Chondrocyte (in vitro differentiated cells): Measurements from ENCODE around the gene NYNRIN. TPM values are rescaled to one million over a fixed set of nuclear protein-coding genes. Genes with fewer than 3 reads are reported as not detected.
"Not testable (repeated sequence)": the region's sequence is repeated elsewhere in the genome, so short reads cannot be mapped to it uniquely, and the experiment has no call there.

ENCODE experiments used
- DNase-seq: peaks from one replicate; pipeline ENCODE4 v3.0.0; 2021; ENCODE audit warnings: mixed read lengths, low spot score
- H3K27ac Mint-ChIP-seq: one replicate; pipeline ENCODE4 v1.8.0; 2021; ENCODE audit warnings: mild to moderate bottlenecking, moderate library complexity, mixed read lengths; ENCODE audit not compliant: unreplicated experiment
- H3K27me3 Mint-ChIP-seq: 2 replicates; pipeline ENCODE4 v1.8.0; 2021; ENCODE audit warnings: low read depth, mixed read lengths
- H3K36me3 Mint-ChIP-seq: 2 replicates; pipeline ENCODE4 v1.8.0; 2021; ENCODE audit warnings: low read depth, mixed read lengths
- H3K4me1 Mint-ChIP-seq: 2 replicates; pipeline ENCODE4 v1.8.0; 2021; ENCODE audit warnings: low read depth, mild to moderate bottlenecking, mixed read lengths
- H3K4me3 Mint-ChIP-seq: one replicate; pipeline ENCODE4 v1.8.0; 2021; ENCODE audit warnings: mild to moderate bottlenecking, moderate library complexity, mixed read lengths; ENCODE audit not compliant: unreplicated experiment
- H3K9me3 Mint-ChIP-seq: 2 replicates; pipeline ENCODE4 v1.8.0; 2021; ENCODE audit warnings: low read depth, mixed read lengths
- CTCF ChIP-seq: fragments of 200-600 bp; sonication (generic); IDR thresholded peaks from 2 replicates; pipeline ENCODE4 v1.5.0; 2021; ENCODE audit warnings: antibody characterized with exemption, mild to moderate bottlenecking, moderate library complexity
- long read RNA-seq: library from polyadenylated mRNA; stranded (forward); transcript quantifications from one replicate; pipeline ENCODE4 v2.0.0, GENCODE V29; 2021
- total RNA-seq: library from RNA; stranded (reverse); gene quantifications from 3 replicates; pipeline ENCODE4 v1.2.1, GENCODE V29; 2021

NYNRIN gene
- 20.0 to 32.1 TPM (median 21.0 TPM) in 3 replicates for total RNA-seq
- long read RNA-seq, partial matches to known transcripts: 4 of 27 reads
- long read RNA-seq, other reads (novel, unspliced or antisense): 23 of 27 reads

GRCh38 chr14:24398653-24399446 is at the start of gene NYNRIN:
NYNRIN (plus strand) TSS chr14:24399003; CDS start chr14:24399247, 244 bp downstream.
- peaks cover 72% of the 10 kb centered on the region for H3K4me1 Mint-ChIP-seq
- DNase-seq: no peak

GRCh38 chr14:24349742-24350141 is 49.1 kb upstream of the NYNRIN start:
- peaks cover 2% of the 10 kb centered on the region for H3K4me1 Mint-ChIP-seq
- H3K27me3 Mint-ChIP-seq: peaks cover 41% of the 10 kb centered on the region
- H3K27ac Mint-ChIP-seq: no peak overlapping the region
- no peak overlapping the region for H3K4me3 Mint-ChIP-seq
- H3K9me3 Mint-ChIP-seq: no peaks in the 10 kb centered on the region
- H3K36me3 Mint-ChIP-seq: peaks cover 1% of the 10 kb centered on the region
- no peak for TF ChIP-seq CTCF
- no peak for DNase-seq

More at GRCh38 chr14:24398653-24399446, at the start of gene NYNRIN:
- no peak for TF ChIP-seq CTCF
- H3K27ac Mint-ChIP-seq: peak within 1 kb of the TSS; percentile 43
- no peaks in the 10 kb centered on the region for H3K9me3 Mint-ChIP-seq
- no peaks in the 10 kb centered on the region for H3K36me3 Mint-ChIP-seq
- H3K4me3 Mint-ChIP-seq: peak within 1 kb of the TSS; percentile 88
- H3K27me3 Mint-ChIP-seq: no peaks in the 10 kb centered on the region

- Mint-ChIP-seq H3K4me1 (peaks cover 2% of the 10 kb centered on the region), H3K27ac (no peak overlapping the region), H3K4me3 (no peak overlapping the region), H3K36me3 (peaks cover under 1% of the 10 kb centered on the region), H3K27me3 (peaks cover 38% of the 10 kb centered on the region), H3K9me3 (no peaks in the 10 kb centered on the region)
- TF ChIP-seq CTCF: peak; percentile 37
- no peak for DNase-seq
Measured at GRCh38 chr14:24351517-24351916, 47.3 kb upstream of the NYNRIN start.

- Mint-ChIP-seq H3K27ac (no peak overlapping the region), H3K4me3 (no peak overlapping the region), H3K36me3 (no peaks in the 10 kb centered on the region), H3K9me3 (no peaks in the 10 kb centered on the region), H3K4me1 (peaks cover 2% of the 10 kb centered on the region), H3K27me3 (peaks cover 32% of the 10 kb centered on the region)
- no peak for TF ChIP-seq CTCF
- DNase-seq: no peak
Measured at GRCh38 chr14:24353559-24354481, 45.0 kb upstream of the NYNRIN start.

GRCh38 chr14:24354482-24354825 is 44.3 kb upstream of the NYNRIN start:
- H3K27me3 Mint-ChIP-seq: peaks cover 31% of the 10 kb centered on the region
- H3K9me3 Mint-ChIP-seq, H3K4me3 Mint-ChIP-seq, H3K36me3 Mint-ChIP-seq, DNase-seq, H3K27ac Mint-ChIP-seq, H3K4me1 Mint-ChIP-seq: not testable (repeated sequence)
